HUDEP-2 (cell line): Measurements from ENCODE around the gene HNRNPA0.

Source experiments
- DNase-seq, 76 experiments: peaks; one replicate each; lab custom pipeline; 2025; ENCODE audit not compliant: unreplicated experiment in 76 of 76; lab: John Stamatoyannopoulos, UW

The HNRNPA0 gene

GRCh38 chr5:137728048-137728447, 26.1 kb downstream of the HNRNPA0 start:
- no peak for DNase-seq

DNA sequence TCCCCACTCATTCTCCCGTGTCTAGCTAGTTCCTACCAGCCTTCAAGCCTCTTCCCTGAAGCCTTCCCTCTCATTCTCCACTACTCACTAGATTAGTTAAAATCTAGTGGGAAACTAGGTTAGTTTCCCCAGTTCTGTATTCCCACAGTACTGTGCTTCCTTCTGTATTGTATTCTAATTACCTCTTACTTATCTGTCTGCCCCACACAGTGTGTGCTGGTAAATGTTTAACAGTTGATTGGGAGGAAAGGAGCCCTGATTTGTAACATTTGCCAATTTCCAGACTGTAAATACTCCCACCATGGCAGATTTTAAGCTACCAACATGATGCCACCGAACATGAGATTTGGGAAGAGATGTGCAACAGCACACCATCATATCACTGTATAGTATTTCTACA, 26.5 kb downstream of the HNRNPA0 start:
- DNase-seq = peak in 1 of 76 experiments; percentile 2

- DNase-seq = no peak
Measured at GRCh38 chr5:137724251-137724650, 29.9 kb downstream of the HNRNPA0 start.

- no peak for DNase-seq
Measured at GRCh38 chr5:137718611-137719010, 35.6 kb downstream of the HNRNPA0 start.

- DNase-seq = no peak
Measured at GRCh38 chr5:137716337-137716736, 37.8 kb downstream of the HNRNPA0 start.

DNA sequence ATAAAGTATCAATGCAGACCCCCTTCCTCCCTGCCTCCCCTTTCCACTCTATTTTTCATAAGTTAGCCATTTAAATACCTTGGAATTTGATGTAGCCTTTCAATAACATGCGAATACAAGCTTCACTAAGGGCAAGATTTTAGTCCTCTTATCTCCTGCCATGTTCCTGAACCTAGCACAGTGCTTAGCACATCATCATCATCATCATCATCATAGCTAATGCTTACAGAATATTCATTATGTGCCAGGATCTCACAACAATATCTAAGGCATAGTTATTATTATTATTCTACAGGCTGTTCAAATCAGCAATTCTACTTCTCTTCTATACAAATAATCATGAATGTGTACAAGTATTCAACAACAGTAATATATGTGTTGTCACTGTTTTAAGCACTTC, 38.7 kb downstream of the HNRNPA0 start:
- no peak for DNase-seq

- DNase-seq = no peak
Measured at GRCh38 chr5:137714946-137715345, 39.2 kb downstream of the HNRNPA0 start.

DNA sequence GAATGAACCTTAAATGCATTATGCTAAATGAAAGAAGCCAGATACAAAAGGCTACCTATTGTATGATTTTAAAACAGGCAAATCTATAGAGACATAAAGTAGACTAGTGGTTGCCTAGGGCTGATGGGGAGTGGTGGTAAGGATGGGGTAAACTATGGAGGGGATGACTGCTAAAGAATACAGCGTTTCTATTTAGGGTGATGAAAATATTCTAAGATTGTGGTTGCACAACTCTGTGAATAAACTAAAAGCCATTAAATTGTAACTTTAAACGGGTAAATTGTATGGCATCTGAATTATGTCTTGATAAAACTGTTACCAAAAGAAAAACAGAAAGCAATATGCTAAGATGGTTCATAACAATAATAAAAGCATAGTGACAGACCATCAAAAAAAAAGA, 39.7 kb downstream of the HNRNPA0 start:
- no peak for DNase-seq

- no peak for DNase-seq
Measured at GRCh38 chr5:137712139-137712667, 42.0 kb downstream of the HNRNPA0 start.

GRCh38 chr5:137710086-137710485, 44.1 kb downstream of the HNRNPA0 start:
- no peak for DNase-seq

DNA sequence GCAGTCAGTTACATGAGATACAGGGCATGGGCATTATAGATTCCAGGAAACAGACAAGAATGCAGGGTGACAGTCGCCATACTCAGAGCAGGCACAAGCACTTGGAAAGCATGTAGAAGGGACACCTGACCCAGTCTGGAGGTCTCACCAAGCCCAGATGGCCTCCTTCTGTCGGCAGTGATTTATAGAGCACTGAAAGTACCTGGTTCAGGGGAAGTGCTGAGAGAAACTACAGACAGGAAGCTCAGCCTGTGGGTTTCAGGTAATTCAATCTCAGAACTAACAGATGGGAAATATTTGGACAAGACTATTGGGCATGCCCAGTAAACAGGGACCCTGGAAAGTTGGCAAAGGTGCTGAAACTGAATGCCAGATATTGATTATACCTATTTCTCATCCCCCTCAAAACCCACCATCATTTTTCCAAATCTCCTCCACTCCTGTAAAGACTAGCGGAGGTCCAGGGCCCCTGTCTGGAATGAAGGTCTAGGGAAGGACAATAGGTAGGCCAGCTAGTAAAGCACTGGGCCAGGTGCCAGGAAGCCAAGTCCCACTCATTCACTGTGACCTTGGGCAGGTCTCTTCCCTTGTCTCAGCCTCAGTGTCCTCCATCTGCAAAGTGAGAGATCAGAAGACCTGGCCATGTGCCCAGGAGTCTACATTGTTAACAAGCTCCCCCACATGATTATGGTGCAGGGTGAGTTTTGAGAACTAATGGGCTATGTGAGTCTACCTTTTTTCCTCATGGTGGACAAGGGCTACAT, 45.2 kb downstream of the HNRNPA0 start:
- DNase-seq = no peak

GRCh38 chr5:137708062-137708461, 46.1 kb downstream of the HNRNPA0 start:
- no peak for DNase-seq

DNA sequence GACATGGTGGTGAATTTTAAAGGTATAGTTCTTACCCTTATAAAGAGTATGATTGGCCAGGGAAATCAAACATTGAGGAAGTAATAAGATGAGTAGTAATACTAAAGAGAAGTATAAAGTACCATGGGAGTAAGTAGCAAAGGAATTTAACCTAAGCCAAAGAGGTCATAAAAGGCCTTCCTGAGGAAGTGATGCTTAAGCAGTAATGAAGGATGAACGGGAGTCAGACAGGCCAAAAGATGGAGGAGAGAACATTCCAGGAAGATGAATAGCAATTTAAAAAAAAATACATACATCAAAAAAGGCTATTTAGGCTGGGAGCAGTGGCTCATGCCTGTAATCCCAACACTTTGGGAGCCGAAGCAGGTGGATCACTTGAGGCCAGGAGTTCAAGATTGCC, 47.3 kb downstream of the HNRNPA0 start:
- no peak for DNase-seq

- DNase-seq = no peak
Measured at GRCh38 chr5:137705106-137705505, 49.1 kb downstream of the HNRNPA0 start.

- DNase-seq = no peak
Measured at GRCh38 chr5:137703565-137703964, 50.6 kb downstream of the HNRNPA0 start.

GRCh38 chr5:137700282-137700680, 53.9 kb downstream of the HNRNPA0 start:
- no peak for DNase-seq

GRCh38 chr5:137699336-137700281, 54.6 kb downstream of the HNRNPA0 start:
- DNase-seq = no peak

- no peak for DNase-seq
Measured at GRCh38 chr5:137696481-137696880, 57.7 kb downstream of the HNRNPA0 start.

- peak in 3 of 76 experiments; percentile 5 to 15 (median 13) for DNase-seq
Measured at GRCh38 chr5:137695651-137696428, 58.3 kb downstream of the HNRNPA0 start.
